Kidney epithelial cell (primary cell): ENCODE measurements around the gene SAMD1. TPM values are rescaled to one million over a fixed set of nuclear protein-coding genes. Genes with fewer than 3 reads are reported as not detected.

ENCODE experiments used
- DNase-seq: peaks from one replicate; pipeline ENCODE4 v3.0.0-alpha.2; 2010; ENCODE audit warnings: low read depth
- H3K27me3 ChIP-seq: 2 replicates; pipeline ENCODE4 v1.6.0; 2011; ENCODE audit warnings: low read length; ENCODE audit not compliant: control insufficient read depth, insufficient read depth
- H3K36me3 ChIP-seq: 2 replicates; pipeline ENCODE4 v1.5.1; 2011; ENCODE audit warnings: low read length; ENCODE audit not compliant: control insufficient read depth, insufficient read depth
- H3K4me3 ChIP-seq: 2 replicates; pipeline ENCODE4 v1.5.1; 2011; ENCODE audit warnings: low read depth, mild to moderate bottlenecking, control low read depth, low read length
- total RNA-seq: library from RNA; depleted of rRNA; stranded (reverse); fragments of >200 nt; gene quantifications from 2 replicates; pipeline ENCODE4 v1.2.3, GENCODE V29; 2015
- TF ChIP-seq, protein P1 (sequence below): IDR thresholded peaks from 2 replicates; pipeline ENCODE4 v1.5.1; 2011; ENCODE audit warnings: mild to moderate bottlenecking, moderate library complexity, low read length, control low read depth, inconsistent platforms; ENCODE audit not compliant: insufficient read depth, poor library complexity, severe bottlenecking

Gene SAMD1
- total RNA-seq, 1 donor from 2014 or later = 21.8 TPM

DNA sequence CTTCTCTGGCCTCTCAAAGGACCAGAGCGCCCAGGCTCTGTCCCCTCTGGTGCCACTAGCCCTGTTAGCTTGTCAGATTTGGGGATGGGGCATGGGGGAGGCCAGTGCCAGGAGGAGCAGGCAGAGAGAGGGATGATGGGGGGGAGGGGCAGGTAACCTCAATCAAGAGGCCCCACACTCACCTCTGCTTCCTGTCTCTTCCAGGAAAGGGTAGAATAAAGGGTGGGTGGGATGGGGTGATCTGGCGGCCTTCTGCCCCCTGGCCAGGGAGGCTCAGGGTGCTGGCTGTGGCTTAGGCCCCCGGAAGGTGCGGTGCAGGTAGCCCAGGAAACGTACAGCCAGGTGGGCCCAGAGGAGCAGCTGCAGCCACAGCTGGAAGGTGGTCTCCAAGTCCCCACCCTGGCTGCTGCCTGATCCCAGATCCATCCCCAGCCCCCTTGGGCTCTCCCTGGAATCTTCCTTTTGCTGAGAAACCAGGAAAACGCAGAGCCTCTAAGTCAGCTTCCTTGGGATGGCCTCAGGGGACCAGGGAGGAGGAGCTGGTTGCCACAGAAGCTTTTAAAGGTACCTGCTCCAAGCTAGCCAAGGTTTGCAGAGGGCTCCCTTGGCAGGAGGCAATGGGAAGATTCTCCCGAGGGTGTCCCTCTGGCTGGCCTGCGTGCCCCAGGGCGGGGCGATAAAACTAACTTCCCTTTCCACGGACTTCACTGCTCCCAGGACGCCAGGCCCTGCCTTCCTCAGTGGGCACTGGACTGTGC, 21.7 kb upstream of the SAMD1 start:
- TF ChIP-seq, protein P1, sequence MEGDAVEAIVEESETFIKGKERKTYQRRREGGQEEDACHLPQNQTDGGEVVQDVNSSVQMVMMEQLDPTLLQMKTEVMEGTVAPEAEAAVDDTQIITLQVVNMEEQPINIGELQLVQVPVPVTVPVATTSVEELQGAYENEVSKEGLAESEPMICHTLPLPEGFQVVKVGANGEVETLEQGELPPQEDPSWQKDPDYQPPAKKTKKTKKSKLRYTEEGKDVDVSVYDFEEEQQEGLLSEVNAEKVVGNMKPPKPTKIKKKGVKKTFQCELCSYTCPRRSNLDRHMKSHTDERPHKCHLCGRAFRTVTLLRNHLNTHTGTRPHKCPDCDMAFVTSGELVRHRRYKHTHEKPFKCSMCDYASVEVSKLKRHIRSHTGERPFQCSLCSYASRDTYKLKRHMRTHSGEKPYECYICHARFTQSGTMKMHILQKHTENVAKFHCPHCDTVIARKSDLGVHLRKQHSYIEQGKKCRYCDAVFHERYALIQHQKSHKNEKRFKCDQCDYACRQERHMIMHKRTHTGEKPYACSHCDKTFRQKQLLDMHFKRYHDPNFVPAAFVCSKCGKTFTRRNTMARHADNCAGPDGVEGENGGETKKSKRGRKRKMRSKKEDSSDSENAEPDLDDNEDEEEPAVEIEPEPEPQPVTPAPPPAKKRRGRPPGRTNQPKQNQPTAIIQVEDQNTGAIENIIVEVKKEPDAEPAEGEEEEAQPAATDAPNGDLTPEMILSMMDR = no peak
- Histone ChIP-seq H3K4me3 (no peak overlapping the region), H3K36me3 (no peaks in the 10 kb centered on the region), H3K27me3 (no peaks in the 10 kb centered on the region)
- DNase-seq = no peak

DNA sequence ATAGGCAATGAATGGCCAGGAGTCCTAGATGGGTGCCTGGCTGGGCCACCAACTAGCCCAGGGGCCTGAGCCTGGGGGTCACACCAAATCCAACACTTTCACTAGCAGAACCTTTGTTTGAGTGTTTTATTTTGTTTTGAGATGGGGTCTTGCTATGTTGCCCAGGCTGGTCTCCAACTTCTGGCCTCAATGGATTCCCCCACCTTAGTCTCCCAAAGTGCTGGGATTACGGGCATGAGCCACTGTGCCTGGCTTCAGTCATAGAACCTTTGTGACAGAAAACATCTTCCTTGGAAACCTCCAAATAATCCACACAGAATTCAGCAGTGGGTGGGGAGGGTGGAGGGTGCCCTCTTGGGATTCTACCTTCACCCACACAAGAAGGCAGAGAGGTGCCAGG, 20.9 kb upstream of the SAMD1 start:
- H3K4me3 ChIP-seq = no peak overlapping the region
- TF ChIP-seq, protein P1 = no peak
- no peak for DNase-seq
- H3K36me3 ChIP-seq = no peaks in the 10 kb centered on the region
- H3K27me3 ChIP-seq = no peaks in the 10 kb centered on the region

GRCh38 chr19:14110650-14111049, 20.1 kb upstream of the SAMD1 start:
- TF ChIP-seq, protein P1 = no peak
- H3K36me3 ChIP-seq = no peaks in the 10 kb centered on the region
- no peak overlapping the region for H3K4me3 ChIP-seq
- no peaks in the 10 kb centered on the region for H3K27me3 ChIP-seq
- no peak for DNase-seq

- H3K36me3 ChIP-seq = no peaks in the 10 kb centered on the region
- H3K4me3 ChIP-seq = no peak overlapping the region
- H3K27me3 ChIP-seq = no peaks in the 10 kb centered on the region
- TF ChIP-seq, protein P1 = no peak
- DNase-seq = no peak
Measured at GRCh38 chr19:14107581-14108461, 17.3 kb upstream of the SAMD1 start.

DNA sequence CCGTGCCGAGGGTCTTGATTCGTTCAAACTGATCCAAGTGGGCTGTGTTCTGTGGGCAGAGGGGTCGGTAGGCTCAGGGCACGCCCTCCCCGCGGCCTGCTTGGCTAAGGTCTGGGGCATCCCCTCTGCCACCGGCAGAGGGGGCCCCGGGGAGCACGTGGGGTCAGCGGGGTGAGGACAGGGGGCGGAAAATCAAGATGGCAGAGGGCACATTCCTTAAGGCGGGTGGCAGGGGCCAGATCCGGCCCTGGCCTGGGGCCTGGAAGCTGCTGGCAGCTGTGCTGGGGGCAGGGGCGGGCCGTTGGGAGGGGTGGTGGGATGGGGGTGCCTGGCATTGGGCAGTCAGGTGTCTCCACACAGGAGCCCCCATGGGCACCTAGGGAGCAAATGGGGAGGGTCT, 16.3 kb upstream of the SAMD1 start:
- Histone ChIP-seq H3K4me3 (no peak overlapping the region), H3K36me3 (no peaks in the 10 kb centered on the region), H3K27me3 (no peaks in the 10 kb centered on the region)
- no peak for DNase-seq
- TF ChIP-seq, protein P1 = no peak
